RPMI8226 (cell line): ENCODE measurements around the gene FKBP1B.
"Not testable (repeated sequence)": the region's sequence is repeated elsewhere in the genome, so short reads cannot be mapped to it uniquely, and the experiment has no call there.

ENCODE experiments used
- DNase-seq: peaks from one replicate; pipeline ENCODE4 v3.0.0-alpha.2; 2015

Gene FKBP1B

GRCh38 chr2:24104906-24105305 lies 55.4 kb downstream of the FKBP1B start:
- DNase-seq = no peak

GRCh38 chr2:24105816-24106215 lies 56.3 kb downstream of the FKBP1B start:
- DNase-seq = no peak

GRCh38 chr2:24106786-24107185 lies 57.2 kb downstream of the FKBP1B start:
- DNase-seq = no peak

- no peak for DNase-seq
Observed at GRCh38 chr2:24107336-24107735, 57.8 kb downstream of the FKBP1B start.

GRCh38 chr2:24109431-24109830 lies 59.9 kb downstream of the FKBP1B start:
- DNase-seq = not testable (repeated sequence)

- DNase-seq = no peak
Observed at GRCh38 chr2:24110660-24111303, 61.2 kb downstream of the FKBP1B start.

GRCh38 chr2:24111407-24111901 lies 61.9 kb downstream of the FKBP1B start:
- no peak for DNase-seq
